Measurements from ENCODE around the gene YBEY. TPM values are rescaled to one million over a fixed set of nuclear protein-coding genes. Genes with fewer than 3 reads are reported as not detected.
A peak's percentile ranks its signal among the peaks of the same experiment; 100 is the strongest.
"Not testable (repeated sequence)": the region's sequence is repeated elsewhere in the genome, so short reads cannot be mapped to it uniquely, and the experiment has no call there.

Gene YBEY, protein sequence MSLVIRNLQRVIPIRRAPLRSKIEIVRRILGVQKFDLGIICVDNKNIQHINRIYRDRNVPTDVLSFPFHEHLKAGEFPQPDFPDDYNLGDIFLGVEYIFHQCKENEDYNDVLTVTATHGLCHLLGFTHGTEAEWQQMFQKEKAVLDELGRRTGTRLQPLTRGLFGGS
- polyA plus RNA-seq, result 10 to 100 TPM; 14.2 to 23.5 (median 22.1) TPM

DNA sequence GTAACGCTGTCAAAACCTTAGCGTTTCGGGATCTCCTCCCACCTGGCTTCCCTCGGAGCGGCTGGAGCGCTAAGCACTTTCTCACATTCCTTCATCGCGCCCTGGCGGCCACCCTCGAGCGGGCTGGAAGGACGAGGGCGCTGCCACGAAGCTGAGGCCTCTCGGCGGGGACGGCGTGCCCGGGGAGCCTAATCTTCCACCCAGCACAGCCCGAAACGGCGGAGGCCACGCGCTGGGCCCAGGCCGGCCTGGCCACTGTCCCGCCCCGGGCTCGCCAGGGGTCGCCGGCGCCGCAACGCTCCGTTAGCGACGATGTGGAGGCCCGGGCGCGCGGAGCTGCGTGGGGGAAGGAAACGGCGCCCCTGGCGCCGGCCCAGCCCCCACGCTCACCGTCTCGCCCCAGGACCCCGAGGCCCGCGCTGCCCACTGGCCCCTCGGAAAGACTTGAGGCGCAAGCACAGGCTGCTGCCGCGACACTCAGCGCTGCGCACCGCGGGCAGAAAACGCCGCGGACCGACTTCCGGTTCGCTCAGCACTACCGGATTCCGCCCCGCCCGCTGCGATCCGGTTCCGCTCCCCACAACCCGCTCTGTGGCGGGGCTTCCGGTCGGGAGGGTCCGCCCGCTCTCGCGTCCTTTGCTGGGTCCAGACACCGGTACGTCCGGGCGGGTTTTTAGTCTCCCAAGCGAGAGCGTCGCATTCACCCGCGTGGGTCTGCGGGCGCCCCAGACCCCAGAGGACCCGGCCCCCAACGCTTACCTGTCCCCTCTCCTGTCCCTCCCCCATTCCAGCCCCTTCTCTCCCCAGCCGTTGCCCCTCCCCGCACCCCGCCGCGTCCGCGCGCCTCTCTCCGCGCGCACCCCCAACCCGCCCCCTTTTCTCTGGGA, at the start of gene YBEY:
TSS of gene YBEY (plus strand) at position 582 of the 887 bp plus-strand sequence. CDS start 572 bp downstream, outside the sequence.
- peak within 1 kb of the TSS; percentile 86 to 99 (median 98) for H3K27ac Mint-ChIP-seq
- peak; percentile 84 to 87 (median 87) for DNase-seq
- peaks cover 3 to 17% (median 4%) of the 10 kb centered on the region in 3 donors for H3K27me3 Mint-ChIP-seq (ENCODE audit: low read depth in 3 of 3)
- peaks cover 7 to 22% (median 18%) of the 10 kb centered on the region in 3 donors for H3K36me3 Mint-ChIP-seq
- no peaks in the 10 kb centered on the region for H3K9me3 Mint-ChIP-seq
- H3K4me3 Mint-ChIP-seq, result peak within 1 kb of the TSS; percentile 95 to 100 (median 98)
- peaks cover 52 to 68% of the 10 kb centered on the region in 2 donors for H3K4me1 Mint-ChIP-seq

DNA sequence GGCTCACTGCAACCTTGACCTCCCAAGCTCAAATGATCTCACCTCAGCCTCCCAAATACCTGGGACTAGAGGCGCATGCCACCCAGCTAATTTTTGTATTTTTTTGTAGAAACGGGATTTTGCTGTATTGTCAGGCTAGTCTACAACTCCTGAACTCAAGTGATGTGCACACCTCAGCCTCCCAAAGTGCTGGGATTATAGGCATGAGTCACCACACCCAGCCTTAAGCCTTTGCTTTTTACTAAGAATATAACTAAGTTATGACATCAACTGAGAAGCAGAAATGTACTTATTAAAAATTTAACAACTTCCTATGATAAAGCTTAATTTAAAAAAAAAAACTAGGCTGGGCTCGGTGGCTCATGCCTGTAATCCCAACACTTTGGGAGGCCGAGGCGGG, 48.7 kb upstream of the YBEY start:
- H3K27me3 Mint-ChIP-seq (ENCODE audit: low read depth in 3 of 3), result no peaks in the 10 kb centered on the region
- no peak overlapping the region for H3K4me3 Mint-ChIP-seq
- DNase-seq, result no peak
- no peaks in the 10 kb centered on the region for H3K9me3 Mint-ChIP-seq
- no peak overlapping the region for H3K27ac Mint-ChIP-seq
- peaks cover 29 to 30% of the 10 kb centered on the region in 2 donors for H3K4me1 Mint-ChIP-seq
- peaks cover 28 to 56% (median 49%) of the 10 kb centered on the region in 3 donors for H3K36me3 Mint-ChIP-seq

DNA sequence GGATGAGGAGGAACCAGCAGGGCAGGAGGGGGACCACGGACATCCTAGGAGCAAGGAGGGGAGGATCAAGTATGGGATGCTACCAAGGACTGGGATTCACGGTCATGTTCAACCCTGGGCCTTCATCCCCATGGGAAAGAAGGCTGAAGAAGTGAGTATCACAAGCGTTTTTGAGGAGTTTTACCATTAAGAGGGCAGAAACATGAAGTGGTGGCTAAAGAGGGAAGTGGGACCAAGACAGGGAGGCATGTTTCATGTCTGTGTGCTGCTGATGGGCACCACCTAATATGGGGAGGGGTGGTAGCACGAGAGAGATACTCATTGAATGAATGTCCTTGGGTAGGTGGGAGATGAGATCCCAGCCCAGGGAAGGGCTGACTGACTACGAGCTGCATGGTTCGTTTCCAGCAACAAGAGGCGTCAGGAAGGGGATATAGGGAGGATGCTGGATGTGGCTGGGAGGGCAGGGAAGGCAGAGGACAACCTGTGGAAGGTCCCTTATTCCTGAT, 46.3 kb upstream of the YBEY start:
- DNase-seq, result no peak
- Mint-ChIP-seq H3K36me3 (peaks cover 28 to 61% (median 41%) of the 10 kb centered on the region in 3 donors), H3K27ac (peak overlapping the region in 2 of 6 donors; percentile 8 to 80), H3K4me3 (no peak overlapping the region), H3K27me3 (ENCODE audit: low read depth in 3 of 3) (peaks cover 0 to 2% (median 0%) of the 10 kb centered on the region in 3 donors), H3K4me1 (peaks cover 5 to 12% of the 10 kb centered on the region in 2 donors), H3K9me3 (no peaks in the 10 kb centered on the region)

DNA sequence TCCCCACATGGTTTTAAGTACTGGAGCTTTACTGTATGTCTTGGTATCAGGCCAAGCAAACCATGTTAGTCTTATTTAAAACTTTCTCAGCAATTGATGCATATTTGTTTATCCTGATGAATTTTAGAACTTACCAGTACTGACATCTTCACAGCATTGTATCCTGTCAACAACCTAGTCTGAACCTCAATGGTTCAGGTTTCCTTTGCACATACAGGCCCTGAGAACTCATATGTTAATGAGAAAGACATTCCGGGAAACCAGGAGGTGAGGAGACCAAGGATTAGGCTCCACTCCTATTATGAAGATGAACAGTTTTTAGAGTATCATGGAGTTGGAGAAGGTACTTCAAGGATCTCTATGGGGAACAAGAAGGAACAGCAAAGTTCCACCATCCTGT, 44.6 kb upstream of the YBEY start:
- H3K27ac Mint-ChIP-seq, result peak overlapping the region in 3 of 6 donors; percentile 34 to 72 (median 38)
- not testable (repeated sequence) for H3K9me3 Mint-ChIP-seq; H3K27me3 Mint-ChIP-seq (ENCODE audit: low read depth in 3 of 3); DNase-seq; H3K4me3 Mint-ChIP-seq
- peaks cover 0 to 14% of the 10 kb centered on the region in 2 donors for H3K4me1 Mint-ChIP-seq
- H3K36me3 Mint-ChIP-seq, result peaks cover 35 to 55% (median 41%) of the 10 kb centered on the region in 3 donors

DNA sequence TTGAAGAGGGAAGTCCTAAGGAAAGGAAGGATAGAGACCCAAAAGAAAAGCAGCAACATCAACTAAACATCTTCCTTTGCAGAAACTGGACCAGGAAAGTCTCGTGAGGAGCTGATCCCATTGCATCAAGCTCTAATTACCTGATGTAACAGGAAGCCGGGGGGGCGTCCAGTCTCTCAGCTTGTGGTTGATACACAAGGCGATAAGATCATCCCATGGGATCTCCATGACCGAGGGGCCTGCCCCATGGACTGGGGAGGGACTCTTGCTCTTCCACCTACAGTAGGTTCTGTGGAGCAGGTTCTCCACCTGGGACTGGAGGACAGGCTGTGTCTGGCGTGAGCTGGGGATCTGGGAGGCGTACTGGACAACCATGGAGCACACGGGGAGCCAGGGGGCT, 42.8 kb upstream of the YBEY start:
- H3K4me3 Mint-ChIP-seq, result no peak overlapping the region
- DNase-seq, result no peak
- peaks cover 36 to 57% (median 42%) of the 10 kb centered on the region in 3 donors for H3K36me3 Mint-ChIP-seq
- peaks cover 0 to 19% of the 10 kb centered on the region in 2 donors for H3K4me1 Mint-ChIP-seq
- peak overlapping the region in 3 of 6 donors; percentile 60 to 70 (median 65) for H3K27ac Mint-ChIP-seq
- no peaks in the 10 kb centered on the region for H3K9me3 Mint-ChIP-seq
- peaks cover 0 to 2% (median 0%) of the 10 kb centered on the region in 3 donors for H3K27me3 Mint-ChIP-seq (ENCODE audit: low read depth in 3 of 3)

DNA sequence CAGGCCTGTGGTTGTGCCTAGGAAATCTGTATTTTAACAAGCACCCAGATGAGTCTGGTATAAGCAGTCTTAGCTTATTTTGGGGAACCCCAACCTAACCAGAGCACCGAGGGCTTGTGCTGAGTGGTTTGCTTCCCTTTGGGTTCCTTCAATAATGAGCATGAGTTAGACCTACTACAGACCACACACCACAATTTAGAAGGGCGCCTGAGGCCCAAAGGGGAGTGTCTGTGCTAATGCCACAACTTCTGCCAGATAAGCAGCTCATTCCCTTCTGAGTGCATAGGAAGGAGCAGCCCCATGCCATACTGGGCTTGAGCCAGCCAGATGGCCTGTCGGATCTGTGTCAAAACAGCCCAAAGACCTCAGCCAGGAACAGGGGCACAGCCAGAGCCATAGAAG, 42.2 kb upstream of the YBEY start:
- Mint-ChIP-seq H3K4me1 (peaks cover 2 to 19% of the 10 kb centered on the region in 2 donors), H3K27me3 (ENCODE audit: low read depth in 3 of 3) (peaks cover 0 to 2% (median 0%) of the 10 kb centered on the region in 3 donors), H3K36me3 (peaks cover 32 to 55% (median 42%) of the 10 kb centered on the region in 3 donors), H3K4me3 (no peak overlapping the region), H3K9me3 (no peaks in the 10 kb centered on the region), H3K27ac (peak overlapping the region in 1 of 6 donors; percentile 70)
- DNase-seq, result no peak

DNA sequence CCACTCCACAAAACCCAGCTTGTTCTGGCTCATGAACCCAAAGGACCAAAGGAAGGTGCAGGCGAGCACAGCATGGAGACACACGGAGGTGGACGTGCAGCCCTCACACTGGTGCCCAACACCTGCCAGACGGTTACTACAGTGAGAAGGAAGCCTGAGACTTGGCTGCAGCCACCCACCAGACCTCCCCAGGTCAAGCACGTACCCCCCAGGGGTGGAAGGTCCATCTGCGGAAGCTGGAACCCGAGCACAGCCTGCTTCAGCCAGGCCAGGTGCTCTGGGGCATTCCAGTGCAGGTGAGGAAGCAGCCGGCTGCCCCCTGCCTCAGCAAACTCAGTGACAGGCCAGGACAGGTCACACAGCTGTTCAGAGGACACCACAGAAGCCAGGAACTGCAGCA, 41.5 kb upstream of the YBEY start:
- Mint-ChIP-seq H3K9me3 (no peaks in the 10 kb centered on the region), H3K4me1 (peaks cover 2 to 21% of the 10 kb centered on the region in 2 donors), H3K27me3 (ENCODE audit: low read depth in 3 of 3) (peaks cover 0 to 2% (median 0%) of the 10 kb centered on the region in 3 donors), H3K36me3 (peaks cover 26 to 53% (median 35%) of the 10 kb centered on the region in 3 donors), H3K4me3 (no peak overlapping the region), H3K27ac (peak overlapping the region in 2 of 6 donors; percentile 17 to 34)
- no peak for DNase-seq

DNA sequence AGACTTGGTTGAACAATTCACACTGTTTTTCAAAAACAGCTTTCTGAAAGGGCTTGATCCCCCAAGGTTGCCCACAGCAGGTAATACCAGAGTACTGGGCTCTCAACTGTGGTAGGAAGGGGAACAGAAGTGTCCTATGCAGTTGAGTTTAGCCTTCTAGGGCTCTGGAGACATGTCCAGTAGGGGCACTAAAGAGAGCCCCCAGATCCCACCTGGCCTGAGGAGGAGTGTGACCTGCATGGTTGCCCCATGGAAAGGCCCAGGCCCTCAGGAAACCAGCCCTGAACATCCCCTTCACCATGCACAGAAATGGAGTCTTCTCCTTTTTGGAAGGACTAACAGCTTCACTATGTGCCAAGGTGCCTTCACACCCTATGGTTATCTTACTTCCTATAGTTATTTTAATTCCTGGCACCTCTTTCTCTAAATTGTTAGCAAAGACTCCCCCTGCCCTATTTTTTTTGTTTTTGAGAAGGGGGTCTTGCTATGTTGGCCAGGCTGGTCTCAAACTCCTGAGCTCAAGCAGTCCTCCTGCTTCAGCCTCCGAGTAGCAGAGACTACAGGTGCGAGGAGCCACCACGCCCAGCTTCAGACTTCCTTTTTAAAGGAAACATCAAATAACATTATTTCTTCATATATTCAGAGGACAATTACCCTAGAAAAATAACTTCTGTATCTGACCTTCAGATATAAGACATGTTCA, 40.8 kb upstream of the YBEY start:
- Mint-ChIP-seq H3K4me3 (no peak overlapping the region), H3K27ac (peak overlapping the region in 1 of 6 donors; percentile 44), H3K27me3 (ENCODE audit: low read depth in 3 of 3) (peaks cover 0 to 2% (median 0%) of the 10 kb centered on the region in 3 donors), H3K4me1 (peaks cover 9 to 28% of the 10 kb centered on the region in 2 donors), H3K9me3 (peaks cover 0 to 2% (median 0%) of the 10 kb centered on the region in 6 donors), H3K36me3 (peaks cover 28 to 53% (median 29%) of the 10 kb centered on the region in 3 donors)
- DNase-seq, result no peak

DNA sequence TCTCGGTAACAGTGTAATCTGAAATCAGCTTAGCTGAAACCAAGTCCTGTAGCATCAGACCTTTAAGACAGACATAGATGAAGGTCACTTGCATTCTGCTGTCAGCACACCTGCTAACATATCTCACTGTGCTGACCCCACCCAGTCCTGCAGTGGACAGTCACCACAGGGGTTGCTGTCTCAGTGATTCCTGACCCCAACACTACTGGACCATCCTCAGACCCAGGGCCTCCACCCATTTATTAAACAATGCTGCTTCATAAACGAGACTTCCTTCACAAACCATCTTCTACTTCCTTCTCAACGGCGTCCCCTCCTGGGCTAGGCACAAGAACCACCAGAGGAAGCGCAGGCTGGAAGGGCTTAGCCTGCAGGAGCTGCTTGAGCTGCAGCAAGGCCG, 39.8 kb upstream of the YBEY start:
- Mint-ChIP-seq H3K27ac (peak overlapping the region in 3 of 6 donors; percentile 44 to 72 (median 64)), H3K36me3 (peaks cover 31 to 55% (median 33%) of the 10 kb centered on the region in 3 donors), H3K9me3 (peaks cover 0 to 2% (median 0%) of the 10 kb centered on the region in 6 donors), H3K4me1 (peaks cover 15 to 38% of the 10 kb centered on the region in 2 donors), H3K27me3 (ENCODE audit: low read depth in 3 of 3) (peaks cover 0 to 2% (median 0%) of the 10 kb centered on the region in 3 donors), H3K4me3 (no peak overlapping the region)
- no peak for DNase-seq

DNA sequence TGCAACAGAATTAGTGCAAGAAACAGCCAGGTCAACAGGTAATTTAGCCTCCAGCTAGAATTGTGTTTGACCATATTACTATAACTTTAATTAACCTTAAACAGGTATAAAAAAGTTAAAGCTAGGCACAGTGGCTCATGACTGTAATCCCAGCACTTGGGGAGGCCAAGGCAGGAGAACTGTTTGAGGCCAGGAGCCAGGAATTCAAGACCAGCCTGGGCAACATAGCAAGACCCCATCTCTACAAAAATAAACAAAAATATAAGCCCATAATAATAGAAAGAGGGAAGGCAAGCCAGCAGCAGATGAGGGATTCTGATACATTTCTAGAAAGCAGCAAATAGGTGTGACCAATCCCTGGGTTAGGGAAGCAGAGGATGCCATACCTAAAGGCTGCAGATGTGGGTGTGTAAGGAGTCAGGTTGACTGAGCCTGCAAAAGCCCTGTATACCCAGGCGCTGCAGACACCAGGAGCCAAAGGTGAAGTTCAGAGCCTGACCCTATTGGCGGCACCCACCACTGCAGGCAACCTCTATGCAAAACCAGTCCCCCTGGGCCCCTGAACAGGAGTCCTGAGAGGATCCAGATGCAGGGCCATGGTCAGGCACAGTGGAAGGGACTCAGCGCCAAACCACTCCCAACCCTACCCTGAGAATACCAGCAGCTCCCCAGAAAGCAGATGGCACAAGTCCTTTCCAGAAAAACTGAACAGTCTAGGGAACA, 38.3 kb upstream of the YBEY start:
- Mint-ChIP-seq H3K36me3 (peaks cover 27 to 47% (median 32%) of the 10 kb centered on the region in 3 donors), H3K9me3 (peaks cover 0 to 2% (median 0%) of the 10 kb centered on the region in 6 donors), H3K4me3 (no peak overlapping the region), H3K4me1 (peaks cover 25 to 50% of the 10 kb centered on the region in 2 donors), H3K27me3 (ENCODE audit: low read depth in 3 of 3) (peaks cover 0 to 2% (median 0%) of the 10 kb centered on the region in 3 donors), H3K27ac (peak overlapping the region in 2 of 6 donors; percentile 7)
- DNase-seq, result no peak

DNA sequence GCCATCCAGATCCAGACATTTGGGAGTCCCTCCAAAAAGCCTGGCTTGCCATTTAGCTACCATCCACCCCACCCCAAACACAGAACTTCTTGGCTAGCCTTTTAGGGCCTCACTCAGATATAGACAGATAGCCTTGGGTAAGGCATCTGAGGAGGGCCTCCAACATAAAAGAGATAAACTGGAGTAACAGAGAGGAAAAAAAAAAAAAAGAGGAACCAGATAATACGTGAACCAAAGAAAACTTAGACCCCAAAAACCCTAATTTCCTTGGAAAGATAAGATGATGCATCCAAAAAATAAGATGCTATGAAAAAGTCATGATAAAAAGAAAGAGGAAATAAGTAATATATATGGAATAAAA, 37.7 kb upstream of the YBEY start:
- H3K27ac Mint-ChIP-seq, result peak overlapping the region in 5 of 6 donors; percentile 1 to 60 (median 19)
- peaks cover 0 to 2% (median 0%) of the 10 kb centered on the region in 6 donors for H3K9me3 Mint-ChIP-seq

DNA sequence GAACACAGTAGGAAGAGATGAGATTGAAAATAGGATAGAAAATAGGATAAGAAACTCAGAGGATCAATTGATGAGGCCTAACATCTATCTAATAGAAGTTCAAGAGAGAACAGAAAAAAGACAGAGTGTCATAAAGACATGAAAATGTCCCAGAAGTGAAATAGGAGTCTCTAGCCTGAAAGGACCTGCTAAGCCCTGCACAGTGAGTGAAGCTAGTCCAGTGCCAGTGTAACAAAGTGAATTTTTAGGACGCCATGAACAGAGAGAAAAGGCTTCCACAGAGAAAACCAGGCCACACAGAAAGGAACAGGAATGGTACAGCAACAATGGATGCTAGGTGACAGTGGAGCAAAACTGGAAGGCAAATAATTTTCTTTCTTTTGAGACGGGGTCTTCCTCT, 37.3 kb upstream of the YBEY start:
- Mint-ChIP-seq H3K27ac (peak overlapping the region; percentile 1 to 64 (median 31)), H3K4me3 (no peak overlapping the region), H3K9me3 (peaks cover 0 to 2% (median 0%) of the 10 kb centered on the region in 6 donors), H3K27me3 (ENCODE audit: low read depth in 3 of 3) (peaks cover 0 to 5% (median 0%) of the 10 kb centered on the region in 3 donors), H3K36me3 (peaks cover 34 to 47% (median 34%) of the 10 kb centered on the region in 3 donors), H3K4me1 (peaks cover 35 to 54% of the 10 kb centered on the region in 2 donors)
- no peak for DNase-seq

More for the DNA sequence above, 37.7 kb upstream of the YBEY start:
- H3K27me3 Mint-ChIP-seq (ENCODE audit: low read depth in 3 of 3), result peaks cover 0 to 2% (median 0%) of the 10 kb centered on the region in 3 donors
- H3K36me3 Mint-ChIP-seq, result peaks cover 30 to 45% (median 31%) of the 10 kb centered on the region in 3 donors
- no peak for DNase-seq
- peaks cover 30 to 51% of the 10 kb centered on the region in 2 donors for H3K4me1 Mint-ChIP-seq
- no peak overlapping the region for H3K4me3 Mint-ChIP-seq
